ENCODE data around the gene MACF1. TPM values are rescaled to one million over a fixed set of nuclear protein-coding genes. Genes with fewer than 3 reads are reported as not detected.
"Not testable (repeated sequence)": the region's sequence is repeated elsewhere in the genome, so short reads cannot be mapped to it uniquely, and the experiment has no call there.

MACF1 gene
- total and polyA plus RNA-seq, 10 donors: 50.8 to 641 (median 414) TPM

DNA sequence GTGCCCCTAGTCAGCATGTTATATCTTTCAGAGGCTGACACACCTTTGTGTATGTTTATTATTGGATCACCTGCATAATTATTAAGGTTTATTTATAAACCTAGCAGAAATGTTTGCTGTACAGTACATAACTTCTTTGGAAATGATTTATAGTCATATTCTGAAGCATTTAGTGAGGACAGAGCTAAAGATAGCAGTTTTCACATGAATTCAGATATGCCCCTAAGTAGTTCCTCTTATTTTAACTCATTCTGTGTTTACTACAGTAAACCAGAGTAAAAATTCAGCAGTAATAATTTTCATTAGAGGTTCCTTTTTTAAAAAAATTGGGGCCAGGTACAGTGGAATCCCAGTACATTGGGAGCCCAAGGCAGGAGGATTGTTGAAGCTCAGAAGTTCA is 265.5 kb downstream of the MACF1 start:
- H3K27ac ChIP-seq: no peak overlapping the region
- no peak overlapping the region for H3K4me3 ChIP-seq
- intact Hi-C loops (cut with DNase I; ENCODE audit: low total_unique reads): loop anchor here (10.0 kb wide), 1 partner anchor 65 kb away; no protein-coding TSS in a partner anchor
- H3K27me3 ChIP-seq (replicated peaks in 1 of 7): no peaks in the 10 kb centered on the region
- H3K4me1 ChIP-seq: peaks cover 3 to 18% (median 8%) of the 10 kb centered on the region in 6 donors
- peaks cover 0 to 100% (median 83%) of the 10 kb centered on the region in 6 donors for H3K36me3 ChIP-seq
- H3K9me3 ChIP-seq: no peaks in the 10 kb centered on the region
- TF ChIP-seq CTCF (IDR thresholded peaks at IDR 0.05 in 8 of 11, conservative IDR thresholded peaks at IDR 0.05 in 3 of 11): no peak
- no peak for TF ChIP-seq POLR2AphosphoS5 (IDR thresholded peaks at IDR 0.05)
- no peak for TF ChIP-seq POLR2A (IDR thresholded peaks at IDR 0.05)
- no peak for DNase-seq

- peaks cover 3 to 18% (median 8%) of the 10 kb centered on the region in 6 donors for H3K4me1 ChIP-seq
- intact Hi-C loops (cut with DNase I; ENCODE audit: low total_unique reads): loop anchor here (10.0 kb wide), 1 partner anchor 62 kb away; no protein-coding TSS in a partner anchor
- H3K4me3 ChIP-seq: no peak overlapping the region
- no peaks in the 10 kb centered on the region for H3K9me3 ChIP-seq
- H3K27me3 ChIP-seq (replicated peaks in 1 of 7): no peaks in the 10 kb centered on the region
- no peak for TF ChIP-seq POLR2AphosphoS5 (IDR thresholded peaks at IDR 0.05)
- TF ChIP-seq POLR2A (IDR thresholded peaks at IDR 0.05): no peak
- TF ChIP-seq CTCF (IDR thresholded peaks at IDR 0.05 in 8 of 11, conservative IDR thresholded peaks at IDR 0.05 in 3 of 11): no peak
- H3K36me3 ChIP-seq: peaks cover 0 to 100% (median 70%) of the 10 kb centered on the region in 6 donors
- H3K27ac ChIP-seq: peak overlapping the region in 1 of 8 donors; percentile 20
- WGBS, 5 donors: 92 to 96% (median 94%) methylated on average over 7 of the region's 7 CpGs
- no peak for DNase-seq
Observed at GRCh38 chr1:39472826-39473225, 268.3 kb downstream of the MACF1 start.

- Histone ChIP-seq H3K27ac (peak overlapping the region in 1 of 8 donors; percentile 20), H3K36me3 (peaks cover 0 to 100% (median 68%) of the 10 kb centered on the region in 6 donors), H3K9me3 (no peaks in the 10 kb centered on the region), H3K27me3 (replicated peaks in 1 of 7) (no peaks in the 10 kb centered on the region), H3K4me1 (peaks cover 3 to 16% (median 9%) of the 10 kb centered on the region in 6 donors), H3K4me3 (no peak overlapping the region)
- intact Hi-C loops (cut with DNase I; ENCODE audit: low total_unique reads): loop anchor here (10.0 kb wide), 1 partner anchor 61 kb away; no protein-coding TSS in a partner anchor
- no peak for TF ChIP-seq POLR2A (IDR thresholded peaks at IDR 0.05)
- TF ChIP-seq POLR2AphosphoS5 (IDR thresholded peaks at IDR 0.05): no peak
- no peak for TF ChIP-seq CTCF (IDR thresholded peaks at IDR 0.05 in 8 of 11, conservative IDR thresholded peaks at IDR 0.05 in 3 of 11)
- no peak for DNase-seq
- 90 to 99% (median 96%) methylated on average over 4 of the region's 4 CpGs for WGBS, 5 donors
Observed at GRCh38 chr1:39473324-39473723, 268.8 kb downstream of the MACF1 start.

DNA sequence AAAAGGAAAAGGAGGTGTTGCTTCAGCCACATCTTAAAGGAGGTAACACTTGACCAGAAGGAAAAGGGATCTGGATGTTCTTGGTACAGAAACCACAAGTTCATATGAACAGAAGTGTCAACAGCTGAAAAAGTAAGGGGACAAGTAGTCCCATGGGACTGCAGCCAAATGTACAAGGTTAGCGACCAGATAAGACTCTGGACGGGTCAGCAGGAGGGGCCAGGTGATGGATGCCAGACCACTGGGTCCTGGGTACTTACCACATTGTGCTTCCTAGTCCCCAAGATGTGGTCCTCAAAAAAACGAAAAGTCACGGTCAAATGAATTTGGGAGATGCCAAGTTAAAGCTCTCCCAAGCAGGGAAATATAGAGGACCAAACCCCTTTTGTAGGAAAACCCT is 270.3 kb downstream of the MACF1 start:
- intact Hi-C loops (cut with DNase I; ENCODE audit: low total_unique reads): loop anchor here (10.0 kb wide), 1 partner anchor 60 kb away; no protein-coding TSS in a partner anchor
- H3K4me1 ChIP-seq: peaks cover 0 to 7% (median 0%) of the 10 kb centered on the region in 6 donors
- peaks cover 0 to 100% (median 68%) of the 10 kb centered on the region in 6 donors for H3K36me3 ChIP-seq
- H3K9me3 ChIP-seq: no peaks in the 10 kb centered on the region
- no peak overlapping the region for H3K4me3 ChIP-seq
- DNase-seq: no peak
- TF ChIP-seq POLR2AphosphoS5 (IDR thresholded peaks at IDR 0.05) (no peak), POLR2A (IDR thresholded peaks at IDR 0.05) (no peak), CTCF (IDR thresholded peaks at IDR 0.05 in 8 of 11, conservative IDR thresholded peaks at IDR 0.05 in 3 of 11) (no peak)
- no peaks in the 10 kb centered on the region for H3K27me3 ChIP-seq (replicated peaks in 1 of 7)
- 80 to 88% (median 84%) methylated on average over 4 of the region's 4 CpGs for WGBS, 5 donors
- no peak overlapping the region for H3K27ac ChIP-seq

GRCh38 chr1:39475551-39475950 is 271.1 kb downstream of the MACF1 start:
- H3K36me3 ChIP-seq: peaks cover 1 to 100% (median 69%) of the 10 kb centered on the region in 6 donors
- intact Hi-C loops (cut with DNase I; ENCODE audit: low total_unique reads): loop anchor here (10.0 kb wide), 1 partner anchor 59 kb away; no protein-coding TSS in a partner anchor
- not testable (repeated sequence) for DNase-seq; H3K4me1 ChIP-seq; H3K9me3 ChIP-seq; H3K27ac ChIP-seq; H3K4me3 ChIP-seq; H3K27me3 ChIP-seq (replicated peaks in 1 of 7)
- 64 to 74% (median 67%) methylated on average over 1 of the region's 1 CpG for WGBS, 5 donors

All from spleen (tissue), 11 donors.